IMR-90 (cell line): ENCODE data around the gene ZNF80. TPM values are rescaled to one million over a fixed set of nuclear protein-coding genes. Genes with fewer than 3 reads are reported as not detected.
A peak's percentile ranks its signal among the peaks of the same experiment; 100 is the strongest.

Experiments
- ATAC-seq: fragments of 200-7000 bp; cut with Tn5 transposase; 2 replicates; pipeline ENCODE4 v1.9.1; 2020; ENCODE audit warnings: low read depth, mild to moderate bottlenecking, moderate library complexity
- BruUV-seq: library from RNA; stranded (reverse); fragments of 400-500 nt; replicated peaks from 2 replicates; lab custom pipeline; 2021; lab: Mats Ljungman, UMichigan
- CTCF ChIA-PET: fragments of 300-600 bp; formaldehyde crosslinking; extraction: SDS; loops from one replicate; lab custom pipeline; 2021; ENCODE audit warnings: antibody characterized with exemption; lab: Yijun Ruan, JAX
- POLR2A ChIA-PET: fragments of 300-600 bp; sonication (Branson Sonifier 250); formaldehyde crosslinking; loops from one replicate; lab custom pipeline; 2022; ENCODE audit warnings: antibody characterized with exemption; ENCODE audit not compliant: unreplicated experiment; lab: Charles Lee
- DNase-seq: peaks from one replicate; pipeline ENCODE4 v3.0.0; 2013
- H2AFZ ChIP-seq: replicated peaks from 2 replicates; pipeline ENCODE3; 2013; ENCODE audit warnings: low read length, mild to moderate bottlenecking; ENCODE audit not compliant: poor library complexity
- H2AK5ac ChIP-seq: 2 replicates; pipeline ENCODE4 v1.6.1; 2013; ENCODE audit warnings: low read depth, low read length, inconsistent platforms
- H2AK9ac ChIP-seq: replicated peaks from 2 replicates; pipeline ENCODE3; 2013; ENCODE audit warnings: mild to moderate bottlenecking, low read depth, low read length, moderate library complexity; ENCODE audit not compliant: poor library complexity
- H2BK120ac ChIP-seq: 2 replicates; pipeline ENCODE4 v1.6.1; 2013; ENCODE audit warnings: low read depth, low read length, inconsistent platforms
- H2BK15ac ChIP-seq: 3 replicates; pipeline ENCODE4 v1.6.1; 2013; ENCODE audit warnings: low read depth, low read length, inconsistent platforms
- H2BK20ac ChIP-seq: 2 replicates; pipeline ENCODE4 v1.6.1; 2013; ENCODE audit warnings: low read depth, mild to moderate bottlenecking, inconsistent platforms, low read length, moderate library complexity
- H2BK5ac ChIP-seq: 2 replicates; pipeline ENCODE4 v1.6.1; 2013; ENCODE audit warnings: mild to moderate bottlenecking, low read depth, low read length, inconsistent platforms; ENCODE audit not compliant: poor library complexity, severe bottlenecking
- H3K14ac ChIP-seq: replicated peaks from 2 replicates; pipeline ENCODE4 v1.6.1; 2013; ENCODE audit warnings: low read depth, low read length, inconsistent platforms
- H3K18ac ChIP-seq: 2 replicates; pipeline ENCODE4 v1.6.1; 2013; ENCODE audit warnings: low read depth, low read length, control low read depth
- H3K23ac ChIP-seq: 2 replicates; pipeline ENCODE4 v1.6.1; 2013; ENCODE audit warnings: low read depth, low read length, inconsistent platforms
- H3K27ac ChIP-seq: 2 replicates; pipeline ENCODE4 v1.5.1; 2013; ENCODE audit warnings: mild to moderate bottlenecking, control low read depth, low read length; ENCODE audit not compliant: insufficient read depth
- H3K27me3 ChIP-seq: 2 replicates; pipeline ENCODE4 v1.6.1; 2013; ENCODE audit warnings: low read length; ENCODE audit not compliant: control insufficient read depth, insufficient read depth
- H3K36me3 ChIP-seq: 2 replicates; pipeline ENCODE4 v1.6.1; 2013; ENCODE audit warnings: low read length, mixed read lengths; ENCODE audit not compliant: control insufficient read depth, insufficient read depth
- H3K4ac ChIP-seq: 2 replicates; pipeline ENCODE4 v1.6.1; 2013; ENCODE audit warnings: low read depth, low read length, inconsistent platforms
- H3K4me1 ChIP-seq: 2 replicates; pipeline ENCODE4 v1.6.1; 2013; ENCODE audit warnings: low read length, mixed read lengths; ENCODE audit not compliant: control insufficient read depth, insufficient read depth
- H3K4me2 ChIP-seq: 2 replicates; pipeline ENCODE4 v1.6.1; 2013; ENCODE audit warnings: low read depth, mild to moderate bottlenecking, control low read depth, low read length, moderate library complexity
- H3K4me3 ChIP-seq: 2 replicates; pipeline ENCODE4 v1.5.1; 2013; ENCODE audit warnings: low read depth, mild to moderate bottlenecking, control low read depth, low read length, moderate library complexity; ENCODE audit not compliant: insufficient read depth
- H3K56ac ChIP-seq: 2 replicates; pipeline ENCODE4 v1.6.1; 2013; ENCODE audit warnings: low read length, inconsistent platforms; ENCODE audit not compliant: insufficient read depth; ENCODE audit errors: extremely low read depth
- H3K79me1 ChIP-seq, 2 experiments: 2 replicates each; pipeline ENCODE4 v1.6.1; 2013; ENCODE audit warnings: low read length in 2 of 2, inconsistent platforms in 1 of 2, low read depth in 1 of 2
- H3K9ac ChIP-seq: 2 replicates; pipeline ENCODE4 v1.6.1; 2013; ENCODE audit warnings: low read depth, low read length, control low read depth
- H3K9me1 ChIP-seq: 2 replicates; pipeline ENCODE4 v1.6.1; 2013; ENCODE audit warnings: low read length, inconsistent platforms; ENCODE audit not compliant: insufficient read depth
- H3K9me3 ChIP-seq: 2 replicates; pipeline ENCODE4 v1.6.1; 2013; ENCODE audit warnings: low read length; ENCODE audit not compliant: control insufficient read depth, insufficient read depth
- H4K20me1 ChIP-seq: 2 replicates; pipeline ENCODE4 v1.6.1; 2013; ENCODE audit warnings: low read length, inconsistent platforms; ENCODE audit not compliant: insufficient read depth
- H4K5ac ChIP-seq: 2 replicates; pipeline ENCODE4 v1.6.1; 2013; ENCODE audit warnings: mild to moderate bottlenecking, low read depth, low read length, control low read depth
- H4K8ac ChIP-seq, 2 experiments: 2 replicates each; pipeline ENCODE4 v1.6.1; 2013; ENCODE audit warnings: low read depth in 2 of 2, low read length in 2 of 2, control low read depth in 1 of 2, inconsistent platforms in 1 of 2
- H4K91ac ChIP-seq: 2 replicates; pipeline ENCODE4 v1.6.1; 2013; ENCODE audit warnings: low read depth, low read length, inconsistent platforms; ENCODE audit not compliant: insufficient read depth
- CTCF ChIP-seq: conservative IDR thresholded peaks from 2 replicates; pipeline ENCODE4 v1.5.1; 2012; ENCODE audit warnings: mild to moderate bottlenecking, low read depth, low read length, improper control_type of control experiment
- MAFK ChIP-seq: IDR thresholded peaks from 2 replicates; pipeline ENCODE4 v1.6.1; 2012; ENCODE audit warnings: low read depth, low read length, improper control_type of control experiment
- MXI1 ChIP-seq: IDR thresholded peaks from 2 replicates; pipeline ENCODE4 v1.6.1; 2012; ENCODE audit warnings: low read depth, mild to moderate bottlenecking, low read length, moderate library complexity, borderline replicate concordance
- NFE2L2 ChIP-seq: fragments of 150-350 bp; IDR thresholded peaks from 2 replicates; pipeline ENCODE4 v1.6.1; 2016; ENCODE audit warnings: low read depth, mild to moderate bottlenecking, low read length
- WGBS, 2 experiments: methylation state at CpG; one replicate each; pipeline versions ENCODE4 v1.1.5 to v1.1.7; 2013; ENCODE audit warnings: missing lambda C conversion rate in 2 of 2; ENCODE audit not compliant: insufficient read length in 1 of 2; ENCODE audit errors: extremely low coverage in 2 of 2; 5-methylcytosine and 5-hydroxymethylcytosine counted together
- dilution Hi-C: fragments of 300-500 bp; cut with HindIII; formaldehyde crosslinking; loops from one replicate; pipeline ENCODE4 v1.14.3; 2018; ENCODE audit warnings: low sequenced_read_pairs; ENCODE audit not compliant: unreplicated experiment
- in situ Hi-C: fragments of 300-500 bp; cut with MboI; formaldehyde crosslinking; loops from 3 replicates; pipeline ENCODE4 v1.14.3; 2019; ENCODE audit warnings: low sequenced_read_pairs, inconsistent platforms, mixed read lengths
- intact Hi-C: fragments of 100-400 bp; cut with micrococcal nuclease; formaldehyde crosslinking; loops from 2 replicates; pipeline ENCODE4 v1.10.0; 2022
- polyA plus RNA-seq, 3 experiments: library from polyadenylated mRNA; depleted of rRNA; stranded (reverse); fragments of >200 nt; gene quantifications; 2 replicates each; pipeline ENCODE4 v1.2.3, GENCODE V29; 2012; ENCODE audit warnings: low replicate concordance in 1 of 3
- total RNA-seq: library from RNA; depleted of rRNA; stranded (reverse); fragments of >200 nt; gene quantifications from 2 replicates; pipeline ENCODE4 v1.2.3, GENCODE V29; 2012

Gene ZNF80
- total and polyA plus RNA-seq, 2 of the 4 experiments (the other 2 are of a cell fraction), result not detected

- in situ Hi-C loops (no loop called here), dilution Hi-C loops (no loop called here), intact Hi-C loops (no loop called here)
- H3K14ac ChIP-seq, result no peak overlapping the region
- H4K91ac ChIP-seq, result peak overlapping the region; percentile 33; the same call in 1 of the 2 replicates
- no peak overlapping the region for H2AK5ac ChIP-seq
- H3K18ac ChIP-seq, result peak overlapping the region; percentile 27; the same call in 1 of the 2 replicates
- H2AFZ ChIP-seq, result peak overlapping the region; percentile 43
- no peak overlapping the region; the same call in 1 of the 2 replicates for H2BK20ac ChIP-seq
- no peak overlapping the region for H4K8ac ChIP-seq
- no peak overlapping the region for H2BK5ac ChIP-seq
- H3K4me2 ChIP-seq, result no peak overlapping the region
- POLR2A ChIA-PET, result no interaction called here
- no peak overlapping the region for H3K23ac ChIP-seq
- ATAC-seq (peak; percentile 68), DNase-seq (peak; percentile 51)
- H2BK120ac ChIP-seq, result no peak overlapping the region
- no peak overlapping the region for H2AK9ac ChIP-seq
- no peaks in the 10 kb centered on the region for H3K36me3 ChIP-seq
- TF ChIP-seq MXI1 (no peak), MAFK (peak; percentile 78), CTCF (no peak), NFE2L2 (peak; percentile 98)
- no peak overlapping the region for H3K4me3 ChIP-seq
- no peak overlapping the region for H2BK15ac ChIP-seq
- no peaks in the 10 kb centered on the region for H3K9me3 ChIP-seq
- H3K27ac ChIP-seq, result no peak overlapping the region
- CTCF ChIA-PET, result no interaction called here
- no peaks in the 10 kb centered on the region for H3K27me3 ChIP-seq
- no peak overlapping the region for H4K5ac ChIP-seq
- no peak overlapping the region for H3K9ac ChIP-seq
- no peaks in the 10 kb centered on the region for H3K79me1 ChIP-seq
- H3K4me1 ChIP-seq, result peaks cover 3% of the 10 kb centered on the region; the same call in 1 of the 2 replicates
- WGBS, 2 experiments, result 71% methylated on average over 1 of the region's 1 CpG; no CpG with 5 or more reads in 1 of the 2 experiments
- peaks cover 3% of the 10 kb centered on the region; the same call in 1 of the 2 replicates for H3K9me1 ChIP-seq
- H3K4ac ChIP-seq, result peak overlapping the region; percentile 26; the same call in 1 of the 2 replicates
- BruUV-seq, result no TSS peak
- no peak overlapping the region for H3K56ac ChIP-seq
- H4K20me1 ChIP-seq, result no peaks in the 10 kb centered on the region
Observed at GRCh38 chr3:114274929-114275328, 37.6 kb upstream of the ZNF80 start.
